Measurements from ENCODE around the gene FAM32A.
A peak's percentile ranks its signal among the peaks of the same experiment; 100 is the strongest.

The FAM32A gene

DNA sequence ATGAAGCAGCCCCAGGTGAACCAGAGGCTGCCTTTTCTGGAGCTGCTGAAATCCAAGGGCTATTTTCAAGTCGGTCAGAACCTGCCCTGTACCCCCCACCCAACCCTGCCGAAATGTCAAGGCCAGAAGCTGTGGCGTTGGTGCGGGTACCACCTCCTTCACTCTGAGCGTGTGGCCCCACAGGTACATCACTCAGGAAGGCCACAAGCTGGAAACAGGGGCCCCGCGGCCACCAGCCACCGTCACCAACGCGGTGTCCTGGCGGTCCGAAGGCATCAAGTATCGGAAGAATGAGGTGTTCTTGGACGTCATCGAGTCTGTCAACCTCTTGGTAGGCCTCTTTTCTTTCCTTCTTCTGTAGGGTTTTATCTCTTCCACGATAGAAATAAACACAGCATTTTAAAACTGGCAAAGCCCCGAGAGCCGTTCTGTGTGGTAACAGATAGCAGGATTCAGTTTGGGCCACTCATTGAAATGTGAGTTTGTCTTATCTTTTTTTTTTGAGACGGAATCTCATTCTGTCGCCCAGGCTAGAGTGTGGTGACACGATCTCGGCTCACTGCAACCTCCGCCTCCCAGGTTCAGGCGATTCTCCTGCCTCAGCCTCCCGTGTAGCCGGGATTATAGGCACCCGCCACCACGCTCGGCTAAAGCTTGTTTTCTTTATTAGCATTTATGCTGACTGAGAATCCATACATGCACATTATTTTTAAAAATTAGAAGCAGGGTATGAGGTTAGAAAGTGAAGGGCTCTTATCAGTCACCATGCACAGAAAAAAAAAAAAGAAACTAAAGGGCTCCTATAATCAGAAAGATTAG lies 23.8 kb downstream of the FAM32A start:
- DNase-seq (no peak), ATAC-seq (replicated peaks) (no peak)
- Mint-ChIP-seq H3K27me3 (no peaks in the 10 kb centered on the region), H3K27ac (peak overlapping the region; percentile 69 to 73), H3K9me3 (no peaks in the 10 kb centered on the region), H3K36me3 (ENCODE audit: insufficient read depth) (peaks cover 69% of the 10 kb centered on the region), H3K4me3 (no peak overlapping the region), H3K4me1 (ENCODE audit: low read depth in 2 of 2) (peaks cover 18 to 34% of the 10 kb centered on the region in 2 donors)

DNA sequence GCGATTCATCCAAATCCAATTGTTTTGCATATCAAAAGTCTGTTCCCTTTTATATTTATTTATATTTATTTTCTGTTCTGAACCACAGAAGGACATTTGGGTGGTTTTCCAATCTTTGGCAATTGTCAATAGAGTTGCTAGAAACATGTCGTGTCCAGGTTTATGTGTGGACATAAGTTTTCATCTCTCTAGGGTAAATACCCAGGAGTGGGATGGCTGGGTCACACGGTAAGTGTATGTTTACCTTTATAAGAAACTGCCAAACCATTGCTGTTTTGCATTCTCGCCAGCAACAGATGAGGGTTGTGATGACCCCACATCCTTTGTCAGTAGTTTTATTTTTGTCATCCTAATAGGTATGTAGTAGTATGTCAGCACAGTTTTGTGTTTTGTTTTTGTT lies 25.0 kb downstream of the FAM32A start:
- H3K36me3 Mint-ChIP-seq (ENCODE audit: insufficient read depth): peaks cover 66% of the 10 kb centered on the region
- H3K4me1 Mint-ChIP-seq (ENCODE audit: low read depth in 2 of 2): peaks cover 20 to 36% of the 10 kb centered on the region in 2 donors
- no peak for ATAC-seq (replicated peaks)

DNA sequence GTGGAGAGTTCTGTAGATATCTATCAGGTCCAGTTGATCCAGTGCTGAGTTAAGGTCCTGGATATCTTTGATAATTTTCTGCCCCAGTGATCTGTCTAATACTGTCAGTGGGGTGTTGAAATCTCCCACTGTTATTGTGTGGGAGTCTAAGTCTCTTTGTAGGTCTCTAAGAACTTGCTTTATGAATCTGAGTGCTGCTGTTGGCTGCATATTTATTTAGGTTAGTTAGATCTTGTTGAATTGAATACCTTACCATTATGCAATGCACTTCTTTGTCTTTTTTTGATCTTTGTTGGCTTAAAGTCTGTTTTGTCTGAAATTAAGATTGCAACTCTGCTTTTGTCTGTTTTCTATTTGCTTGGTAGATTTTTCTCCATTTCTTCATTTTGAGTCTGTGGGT lies 27.9 kb downstream of the FAM32A start:
- peaks cover 66% of the 10 kb centered on the region for H3K36me3 Mint-ChIP-seq (ENCODE audit: insufficient read depth)
- ATAC-seq (replicated peaks) (no peak), DNase-seq (no peak)
- peaks cover 27 to 46% of the 10 kb centered on the region in 2 donors for H3K4me1 Mint-ChIP-seq (ENCODE audit: low read depth in 2 of 2)
- H3K27me3 Mint-ChIP-seq: no peaks in the 10 kb centered on the region
- H3K27ac Mint-ChIP-seq: peak overlapping the region; percentile 36 to 70
- no peak overlapping the region for H3K4me3 Mint-ChIP-seq
- H3K9me3 Mint-ChIP-seq: no peaks in the 10 kb centered on the region

More for the DNA sequence above, 25.0 kb downstream of the FAM32A start:
- H3K9me3 Mint-ChIP-seq: no peaks in the 10 kb centered on the region
- H3K27ac Mint-ChIP-seq: no peak overlapping the region
- H3K4me3 Mint-ChIP-seq: no peak overlapping the region
- H3K27me3 Mint-ChIP-seq: no peaks in the 10 kb centered on the region
- DNase-seq: no peak

DNA sequence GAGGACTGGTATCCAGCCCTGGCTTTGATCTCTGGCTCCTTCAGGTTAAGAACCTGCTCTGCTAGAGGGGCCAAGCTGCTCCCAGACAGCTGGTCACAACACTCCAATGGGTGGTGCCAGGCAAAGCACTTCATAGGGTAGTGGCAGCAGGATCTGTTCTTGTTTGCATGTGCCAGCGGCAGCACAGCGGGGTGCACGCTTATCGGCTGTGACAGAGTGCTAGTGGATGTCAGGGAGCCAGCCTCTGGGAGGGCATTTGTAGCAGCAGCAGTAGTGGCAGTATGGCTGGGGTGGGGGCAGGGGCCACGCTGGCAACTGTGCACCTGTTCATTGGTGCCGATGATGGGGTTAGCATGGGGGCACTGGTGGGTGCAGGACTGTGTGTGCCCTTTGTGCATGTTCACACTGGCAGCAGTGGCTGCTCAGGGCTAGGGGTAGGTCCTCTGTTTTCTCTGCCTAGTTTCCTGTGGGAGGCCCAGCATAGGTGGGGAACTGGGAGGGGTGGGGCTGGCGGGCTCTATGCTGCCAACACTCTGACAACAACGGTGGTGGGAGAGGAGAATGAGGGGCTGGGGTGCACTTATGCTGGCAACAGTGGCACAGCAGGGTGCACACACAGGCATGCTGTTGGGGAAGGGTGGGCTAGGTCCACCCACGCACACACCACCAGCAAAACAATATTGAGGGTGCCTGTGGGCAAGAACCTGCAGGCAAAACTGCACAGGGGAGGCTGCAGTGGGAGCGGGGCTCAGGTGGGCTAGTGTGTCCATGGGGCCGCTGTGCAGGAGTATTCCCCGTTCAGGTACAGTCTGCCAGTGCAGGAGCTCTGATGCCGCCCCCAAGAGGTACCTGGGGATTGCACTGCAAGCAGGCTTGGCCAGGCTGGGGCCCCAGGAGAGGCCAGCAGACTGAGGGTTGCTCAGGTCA lies 31.8 kb downstream of the FAM32A start:
- Mint-ChIP-seq H3K27me3 (no peaks in the 10 kb centered on the region), H3K27ac (peak overlapping the region; percentile 50 to 83), H3K9me3 (peaks cover 0 to 5% of the 10 kb centered on the region in 2 donors), H3K4me1 (ENCODE audit: low read depth in 2 of 2) (peaks cover 32 to 47% of the 10 kb centered on the region in 2 donors), H3K36me3 (ENCODE audit: insufficient read depth) (peaks cover 50% of the 10 kb centered on the region), H3K4me3 (peak overlapping the region in 1 of 2 donors; percentile 15)
- ATAC-seq (replicated peaks) (no peak), DNase-seq (no peak)

DNA sequence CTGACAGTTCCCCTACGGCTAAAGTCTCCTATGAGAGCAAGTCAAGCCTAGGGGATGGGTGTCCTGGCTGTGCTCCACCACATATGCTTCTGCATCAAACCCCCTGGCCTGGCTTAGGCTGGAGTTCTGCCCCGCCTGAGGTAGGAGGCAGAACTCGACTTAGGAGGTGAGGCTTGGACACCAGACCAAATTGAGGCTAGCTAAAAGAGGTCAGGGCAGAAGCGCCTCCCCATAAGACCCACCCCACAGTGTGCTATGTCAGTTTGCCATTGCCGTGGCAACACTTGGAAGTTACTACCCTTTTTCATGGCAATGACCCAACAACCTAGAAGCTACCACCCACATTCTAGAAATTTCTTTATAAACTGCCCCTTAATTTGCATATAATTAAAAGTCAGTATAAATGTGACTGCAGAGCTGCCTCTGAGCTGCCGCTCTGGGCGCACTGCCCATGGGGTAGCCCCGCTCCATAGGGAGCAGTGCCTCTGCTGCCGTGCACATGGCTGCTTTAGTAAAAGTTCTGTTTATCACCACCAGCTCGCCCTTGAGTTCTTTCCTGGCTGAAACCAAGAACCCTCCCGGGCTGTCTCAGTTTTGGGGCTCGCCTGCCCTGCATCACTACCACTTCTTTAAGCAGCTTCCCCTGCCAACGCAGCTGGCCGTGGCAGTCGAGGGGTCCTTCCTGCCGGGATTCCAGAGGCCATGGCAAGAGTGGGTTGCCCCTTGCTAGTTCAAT lies 32.7 kb downstream of the FAM32A start:
- Mint-ChIP-seq H3K27ac (no peak overlapping the region), H3K4me3 (no peak overlapping the region), H3K27me3 (no peaks in the 10 kb centered on the region), H3K36me3 (ENCODE audit: insufficient read depth) (peaks cover 49% of the 10 kb centered on the region), H3K4me1 (ENCODE audit: low read depth in 2 of 2) (peaks cover 26 to 38% of the 10 kb centered on the region in 2 donors), H3K9me3 (peaks cover 0 to 5% of the 10 kb centered on the region in 2 donors)
- DNase-seq (no peak), ATAC-seq (replicated peaks) (no peak)

- Mint-ChIP-seq H3K27ac (peak overlapping the region; percentile 27 to 89), H3K4me3 (no peak overlapping the region), H3K9me3 (peaks cover 0 to 5% of the 10 kb centered on the region in 2 donors), H3K36me3 (ENCODE audit: insufficient read depth) (peaks cover 56% of the 10 kb centered on the region), H3K4me1 (ENCODE audit: low read depth in 2 of 2) (peaks cover 22 to 30% of the 10 kb centered on the region in 2 donors), H3K27me3 (no peaks in the 10 kb centered on the region)
- no peak for DNase-seq
- no peak for ATAC-seq (replicated peaks)
Measured at GRCh38 chr19:16218851-16219250, 33.6 kb downstream of the FAM32A start.

- Mint-ChIP-seq H3K36me3 (ENCODE audit: insufficient read depth) (peaks cover 40% of the 10 kb centered on the region), H3K4me1 (ENCODE audit: low read depth in 2 of 2) (peaks cover 10 to 11% of the 10 kb centered on the region in 2 donors), H3K9me3 (peaks cover 0 to 5% of the 10 kb centered on the region in 2 donors), H3K27me3 (no peaks in the 10 kb centered on the region), H3K4me3 (no peak overlapping the region), H3K27ac (peak overlapping the region in 1 of 2 donors; percentile 15)
- ATAC-seq (replicated peaks) (no peak), DNase-seq (no peak)
Measured at GRCh38 chr19:16222806-16223205, 37.6 kb downstream of the FAM32A start.

GRCh38 chr19:16223746-16224145 lies 38.5 kb downstream of the FAM32A start:
- Mint-ChIP-seq H3K27ac (no peak overlapping the region), H3K4me3 (no peak overlapping the region), H3K36me3 (ENCODE audit: insufficient read depth) (peaks cover 46% of the 10 kb centered on the region), H3K27me3 (no peaks in the 10 kb centered on the region), H3K9me3 (peaks cover 0 to 5% of the 10 kb centered on the region in 2 donors), H3K4me1 (ENCODE audit: low read depth in 2 of 2) (peaks cover 4 to 6% of the 10 kb centered on the region in 2 donors)
- DNase-seq: no peak
- ATAC-seq (replicated peaks): no peak

GRCh38 chr19:16224293-16225045 lies 39.3 kb downstream of the FAM32A start:
- no peaks in the 10 kb centered on the region for H3K27me3 Mint-ChIP-seq
- no peak overlapping the region for H3K27ac Mint-ChIP-seq
- peaks cover 44% of the 10 kb centered on the region for H3K36me3 Mint-ChIP-seq (ENCODE audit: insufficient read depth)
- no peak overlapping the region for H3K4me3 Mint-ChIP-seq
- DNase-seq (no peak), ATAC-seq (replicated peaks) (no peak)
- peaks cover 0 to 5% of the 10 kb centered on the region in 2 donors for H3K9me3 Mint-ChIP-seq
- H3K4me1 Mint-ChIP-seq (ENCODE audit: low read depth in 2 of 2): peaks cover 0 to 3% of the 10 kb centered on the region in 2 donors

DNA sequence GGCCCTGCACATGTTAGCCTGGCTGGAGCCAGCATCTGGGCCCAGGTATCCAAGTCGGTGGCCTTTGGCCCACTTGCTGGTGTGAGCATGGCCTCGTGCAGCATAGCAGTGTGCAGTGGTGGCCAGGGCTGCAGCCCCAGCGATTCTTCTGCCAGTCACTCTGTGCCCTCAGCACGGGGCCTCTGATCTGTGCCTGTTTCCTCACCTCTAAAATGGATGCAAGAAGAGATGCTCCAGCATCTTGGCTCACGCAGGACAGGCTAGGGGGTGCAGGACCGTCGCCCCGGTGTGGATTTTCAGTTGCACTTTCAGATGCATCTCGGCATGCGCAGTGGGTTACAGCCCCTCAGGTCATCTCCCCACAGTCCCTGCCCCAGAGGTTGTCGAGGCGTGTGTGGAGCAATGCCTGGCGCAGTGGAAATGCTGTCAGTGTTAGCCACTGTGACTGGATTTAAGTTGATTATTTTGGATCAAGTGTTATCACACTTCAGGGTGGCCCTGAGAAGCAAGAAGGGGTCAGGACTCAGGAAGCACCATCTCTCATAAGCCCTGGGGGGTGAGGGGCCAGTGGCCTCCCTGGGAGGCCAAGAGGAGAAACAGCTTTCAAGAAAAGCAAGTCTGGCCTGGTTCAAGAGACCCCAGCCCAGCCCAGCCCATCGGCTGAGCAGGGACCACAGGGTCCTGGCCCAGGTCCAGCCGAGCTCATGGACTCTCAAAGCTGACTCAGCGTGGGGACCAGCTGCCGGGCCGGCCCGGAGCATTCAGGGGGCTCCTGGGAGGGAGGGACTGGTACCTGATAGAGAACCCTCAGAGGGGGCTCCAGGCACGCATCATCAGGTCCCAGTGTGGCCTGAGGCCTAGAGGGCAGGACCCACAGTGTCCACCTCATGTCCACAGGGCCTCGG lies 40.3 kb downstream of the FAM32A start:
- Mint-ChIP-seq H3K4me3 (no peak overlapping the region), H3K9me3 (peaks cover 0 to 3% of the 10 kb centered on the region in 2 donors), H3K4me1 (ENCODE audit: low read depth in 2 of 2) (peaks cover 3 to 4% of the 10 kb centered on the region in 2 donors), H3K27ac (peak overlapping the region in 1 of 2 donors; percentile 53), H3K27me3 (no peaks in the 10 kb centered on the region), H3K36me3 (ENCODE audit: insufficient read depth) (peaks cover 44% of the 10 kb centered on the region)
- ATAC-seq (replicated peaks) (no peak), DNase-seq (no peak)

- Mint-ChIP-seq H3K27ac (peak overlapping the region in 1 of 2 donors; percentile 53), H3K36me3 (ENCODE audit: insufficient read depth) (peaks cover 48% of the 10 kb centered on the region), H3K27me3 (no peaks in the 10 kb centered on the region), H3K9me3 (no peaks in the 10 kb centered on the region), H3K4me1 (ENCODE audit: low read depth in 2 of 2) (peaks cover 3 to 4% of the 10 kb centered on the region in 2 donors), H3K4me3 (no peak overlapping the region)
- DNase-seq: no peak
- no peak for ATAC-seq (replicated peaks)
Measured at GRCh38 chr19:16226184-16226591, 41.0 kb downstream of the FAM32A start.
